Activated CD8-positive, alpha-beta memory T cell treated with anti-CD3 and anti-CD28 coated beads, Interleukin-2, amount 50 U/mL, for 1 hour (primary cell): Measurements from ENCODE around the gene DAPK2.

Experiments
- DNase-seq: peaks from one replicate; pipeline ENCODE4 v3.0.0-alpha.2; 2020; ENCODE audit errors: extremely low read depth

The DAPK2 gene

GRCh38 chr15:63943829-63944680 lies 102.2 kb downstream of the DAPK2 start:
- DNase-seq, result no peak

GRCh38 chr15:63942486-63943365 lies 103.6 kb downstream of the DAPK2 start:
- no peak for DNase-seq

DNA sequence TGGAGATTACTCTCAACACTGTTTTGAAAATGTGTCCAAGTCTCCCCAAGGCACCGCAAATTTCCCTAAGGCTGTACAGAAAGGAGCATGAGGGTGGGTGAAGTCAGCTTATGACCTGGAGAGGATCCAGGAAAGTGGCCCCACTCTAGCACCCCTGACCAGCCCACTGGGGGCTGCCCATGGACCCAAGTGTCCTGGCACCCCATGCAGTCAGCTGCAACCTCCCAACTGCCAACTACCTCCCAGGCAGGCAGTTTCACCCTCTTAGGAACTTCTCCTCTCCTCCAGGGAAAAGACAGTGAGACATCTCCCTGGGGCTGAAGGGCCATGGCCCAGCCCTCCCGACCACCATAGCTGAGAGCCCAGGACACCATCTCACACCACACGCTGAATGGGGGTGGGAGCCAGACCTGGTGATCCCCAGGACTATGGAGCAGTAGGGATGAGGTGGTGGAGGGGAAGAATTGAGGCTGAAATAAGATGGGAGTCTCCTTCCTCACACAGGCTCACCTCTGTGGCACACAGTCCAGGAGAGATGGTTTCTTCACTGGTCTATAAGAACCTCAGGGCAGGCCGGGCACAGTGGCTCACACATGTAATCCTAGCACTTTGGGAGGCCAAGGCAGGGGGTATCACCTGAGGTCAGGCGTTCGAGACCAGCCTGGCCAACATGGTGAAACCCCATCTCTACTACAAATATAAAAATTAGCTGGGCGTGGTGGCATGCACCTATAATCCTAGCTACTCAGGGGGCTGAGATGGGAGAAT lies 104.4 kb downstream of the DAPK2 start:
- no peak for DNase-seq

DNA sequence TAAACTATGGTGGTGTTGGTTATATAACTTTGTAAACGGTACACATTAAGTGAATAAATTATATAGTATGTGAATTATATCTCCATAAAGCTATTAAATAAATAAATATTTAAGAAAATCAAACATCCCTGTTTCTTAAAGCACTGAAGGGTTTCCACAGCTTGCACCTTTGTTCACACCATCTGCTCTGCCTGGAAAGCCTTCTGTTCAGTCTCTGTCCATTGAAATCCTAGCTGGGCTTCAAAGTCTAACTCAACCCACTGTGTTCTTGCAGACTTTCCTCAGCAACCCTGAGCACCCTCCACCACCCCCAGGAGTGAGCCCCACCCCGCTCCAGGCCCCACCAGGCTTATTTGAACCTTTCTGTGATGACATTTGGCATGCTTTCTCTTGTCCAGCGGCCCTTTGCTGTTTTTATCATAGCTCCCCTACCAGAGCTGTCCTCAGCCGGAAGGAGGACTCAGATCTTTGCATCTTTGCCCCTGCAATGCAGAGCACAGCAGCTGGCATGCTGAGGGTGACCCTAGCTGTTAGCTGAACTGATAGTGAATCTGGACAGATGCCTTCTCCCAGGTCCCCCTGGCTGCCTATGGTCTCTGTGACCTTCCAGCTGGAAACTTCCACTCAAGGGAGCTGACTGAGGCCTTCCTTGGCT lies 105.2 kb downstream of the DAPK2 start:
- no peak for DNase-seq

- DNase-seq, result no peak
These were observed 106.7 kb downstream of the DAPK2 start for GRCh38 chr15:63939531-63940130.

GRCh38 chr15:63938486-63939061 lies 107.7 kb downstream of the DAPK2 start:
- DNase-seq, result no peak

GRCh38 chr15:63933522-63933921 lies 112.8 kb downstream of the DAPK2 start:
- no peak for DNase-seq

GRCh38 chr15:63931556-63931955 lies 114.7 kb downstream of the DAPK2 start:
- no peak for DNase-seq

DNA sequence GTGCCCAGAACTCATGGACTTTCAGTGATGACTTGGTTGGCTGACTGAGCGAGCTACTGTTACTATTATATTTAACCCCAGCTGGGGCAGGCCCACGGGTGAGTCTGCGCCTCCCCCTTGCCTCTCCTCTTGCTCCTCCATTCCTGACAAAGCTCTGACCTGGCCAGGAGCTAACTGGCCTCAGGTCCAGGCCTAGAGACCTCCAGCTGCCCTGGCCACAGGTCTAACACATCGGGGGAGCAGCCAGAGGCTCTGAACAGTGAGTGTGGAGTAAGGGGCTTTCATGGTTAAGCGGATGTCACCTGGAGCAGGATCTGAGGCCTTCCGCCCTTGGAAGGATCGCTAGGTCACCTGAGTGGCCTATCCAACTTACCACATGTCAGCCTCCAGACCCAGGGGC lies 116.3 kb downstream of the DAPK2 start:
- DNase-seq, result no peak

DNA sequence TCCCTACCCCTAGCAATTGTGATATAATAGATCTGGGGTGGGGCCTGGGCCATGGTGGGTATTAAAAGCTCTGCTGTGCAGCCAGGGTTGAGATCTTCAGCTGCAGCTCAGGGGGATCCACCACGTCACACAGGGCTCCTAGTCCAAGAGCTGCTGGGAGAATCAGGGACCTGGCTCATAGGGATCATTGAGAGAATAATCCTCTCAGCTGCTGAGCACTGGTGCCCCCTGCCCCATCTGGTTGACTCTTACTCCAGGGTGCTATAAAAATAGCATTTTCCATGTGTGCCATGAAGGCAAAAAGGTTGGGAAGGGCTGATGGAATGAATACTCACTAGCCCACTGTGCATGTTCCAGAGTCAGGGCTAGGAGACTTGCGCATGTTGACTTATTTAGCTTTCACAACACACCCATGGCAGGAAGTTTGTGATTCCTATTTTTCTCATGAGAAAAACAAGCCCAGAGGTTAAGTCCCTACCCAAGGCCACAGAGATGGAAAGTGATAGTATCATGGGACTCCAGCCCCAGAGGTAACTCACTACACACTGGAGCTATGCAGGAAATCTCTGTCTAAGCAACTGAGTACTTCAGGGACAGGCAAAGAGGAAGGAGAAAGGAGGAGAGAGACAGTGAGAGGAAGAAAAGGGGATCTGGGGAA lies 118.0 kb downstream of the DAPK2 start:
- DNase-seq, result no peak

DNA sequence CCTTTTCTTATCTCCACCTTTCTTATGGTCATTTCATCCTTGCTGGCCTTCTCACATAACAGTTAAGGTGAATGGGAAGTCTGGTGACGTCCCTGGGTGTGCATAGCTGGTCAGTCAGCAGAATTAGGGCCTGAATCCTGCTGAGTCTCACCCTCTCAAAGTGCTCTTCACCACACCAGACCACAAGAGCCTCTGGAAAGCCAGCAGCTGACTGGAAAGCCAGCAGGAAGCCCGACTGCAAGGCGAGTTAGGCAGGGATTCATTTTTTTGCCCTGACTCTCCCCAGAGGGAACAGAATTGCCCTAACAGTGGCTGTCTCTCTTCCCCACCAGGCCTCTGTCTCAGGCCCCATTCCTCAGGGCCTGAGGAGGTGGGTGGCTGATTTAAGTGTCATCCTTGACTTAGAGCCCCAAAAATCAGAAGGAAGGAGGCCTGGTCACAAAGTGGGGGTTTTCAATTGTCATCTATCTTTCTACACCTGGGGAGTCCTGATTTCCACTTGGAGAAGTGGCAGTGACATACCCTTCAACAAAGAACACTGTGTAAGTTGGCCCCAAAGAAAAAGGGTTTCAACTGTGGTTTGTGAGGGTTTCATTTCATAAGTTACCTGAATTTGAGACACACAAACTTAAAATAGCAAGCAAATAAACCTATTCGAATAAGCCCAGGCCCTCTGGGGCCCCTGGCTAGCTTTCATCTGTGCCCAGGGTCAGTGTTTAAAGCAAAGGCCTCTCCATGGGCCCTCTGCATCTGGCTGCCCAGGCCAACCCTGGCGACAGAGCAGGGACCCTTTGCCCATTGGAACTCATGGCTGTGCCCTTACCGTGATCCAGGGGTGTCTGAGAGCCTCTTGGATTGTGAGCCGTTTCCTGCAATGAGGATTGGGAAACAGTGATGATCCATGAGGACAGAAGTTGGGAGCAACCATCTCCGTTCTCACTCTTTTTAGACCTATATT lies 122.0 kb downstream of the DAPK2 start:
- no peak for DNase-seq

GRCh38 chr15:63922916-63923315 lies 123.4 kb downstream of the DAPK2 start:
- DNase-seq, result no peak

DNA sequence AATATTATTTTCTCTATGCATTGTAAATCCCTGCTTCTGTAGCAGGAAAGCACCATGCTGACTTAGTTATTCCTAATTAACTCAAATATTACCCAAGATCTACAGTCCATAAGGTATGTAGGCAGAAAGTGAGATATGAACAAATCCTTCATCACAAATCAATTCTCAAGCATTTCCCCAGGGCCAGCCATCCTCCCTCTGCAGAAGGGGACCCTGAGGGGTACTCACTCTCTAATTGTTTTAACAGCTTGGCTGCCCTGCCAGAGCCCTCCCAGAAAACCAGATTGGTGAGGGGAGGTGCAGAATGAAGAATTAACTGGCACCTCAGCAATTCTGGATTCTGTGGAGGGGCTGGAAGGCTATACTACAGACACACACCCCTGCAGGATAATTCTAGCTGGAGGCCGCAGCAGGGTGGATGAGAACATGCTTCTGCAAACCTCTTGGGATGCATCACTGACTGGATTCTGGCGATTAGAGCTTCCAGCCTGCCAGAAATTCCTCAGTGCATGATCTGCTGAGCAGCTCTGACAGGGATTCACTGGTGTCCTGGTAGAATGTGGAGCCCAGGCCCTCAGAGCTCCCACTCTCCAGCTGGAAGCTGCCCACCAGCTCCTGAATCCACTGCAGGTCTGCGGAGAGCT lies 123.9 kb downstream of the DAPK2 start:
- no peak for DNase-seq

DNA sequence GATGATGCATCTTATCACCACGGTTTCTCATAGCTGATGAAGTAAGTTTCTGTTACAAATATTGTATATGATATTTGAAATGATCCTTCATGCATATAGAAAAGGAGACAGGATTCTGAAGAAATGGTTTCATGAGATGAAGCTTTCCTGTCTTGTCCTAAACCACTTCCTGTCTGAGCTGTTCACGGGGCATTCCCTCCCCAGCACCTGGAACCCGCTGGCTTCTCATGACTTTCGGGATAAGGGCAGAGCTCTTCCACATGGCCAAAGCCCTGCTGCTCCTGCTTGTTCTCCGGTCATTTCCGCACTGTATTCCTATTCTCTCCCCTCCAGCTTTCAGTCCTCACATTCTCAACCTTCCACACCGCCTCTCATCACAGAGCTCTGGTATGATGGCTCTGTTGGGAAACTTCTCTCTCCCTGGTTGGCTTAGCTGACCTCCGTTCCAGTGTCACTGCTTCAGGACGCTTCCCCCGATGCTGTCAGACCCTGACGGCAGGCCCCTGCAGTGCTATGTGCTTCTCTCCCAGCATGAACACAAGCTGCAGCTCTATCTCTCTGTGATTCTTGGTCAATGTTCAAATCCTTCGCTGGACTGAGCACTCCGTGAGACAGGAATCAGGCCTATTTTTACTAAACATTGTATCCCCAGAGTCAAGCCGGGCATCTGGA lies 125.6 kb downstream of the DAPK2 start:
- DNase-seq, result no peak

DNA sequence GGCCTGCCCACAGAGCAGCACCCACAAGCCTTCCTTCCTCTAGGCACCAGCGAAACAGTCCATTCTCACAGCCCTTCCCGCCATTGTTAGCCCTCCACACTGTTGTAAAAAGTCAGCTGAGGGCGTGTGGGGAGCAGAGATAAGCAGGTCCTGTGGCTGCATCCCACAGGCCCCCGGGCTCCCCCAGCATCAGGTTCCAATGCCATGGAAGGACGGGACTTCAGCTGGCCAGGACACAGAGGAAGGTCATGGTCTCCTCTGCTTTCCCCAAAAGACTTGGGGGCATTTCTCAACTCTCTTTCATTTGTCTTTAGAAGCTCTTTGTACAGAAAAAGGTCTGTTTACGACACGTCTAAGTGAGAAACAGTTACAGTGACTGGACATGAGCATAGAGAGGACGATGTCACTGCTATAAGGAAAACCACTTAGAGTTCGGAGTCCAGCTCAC lies 127.4 kb downstream of the DAPK2 start:
- DNase-seq, result no peak

- DNase-seq, result no peak
These were observed 128.0 kb downstream of the DAPK2 start for GRCh38 chr15:63918317-63918672.

- no peak for DNase-seq
These were observed 128.5 kb downstream of the DAPK2 start for GRCh38 chr15:63917588-63918316.
